DOHH2 (cell line): ENCODE results near the gene ACADS.

ENCODE experiments used
- H3F3A ChIP-seq: fragments of 200-600 bp; sonication (generic), shearing (Covaris generic); 2 replicates; pipeline ENCODE4 v1.6.0; 2016; ENCODE audit warnings: antibody characterized with exemption, mild to moderate bottlenecking; ENCODE audit not compliant: control insufficient read depth, insufficient read depth
- H3K27ac ChIP-seq: fragments of 200-600 bp; sonication (generic); 2 replicates; pipeline ENCODE4 v1.5.1; 2014; ENCODE audit warnings: low read depth, mild to moderate bottlenecking, low read length, moderate library complexity
- H3K27me3 ChIP-seq: fragments of 200-600 bp; sonication (generic); 2 replicates; pipeline ENCODE4 v1.6.1; 2014; ENCODE audit warnings: mild to moderate bottlenecking, low read length, mixed read lengths; ENCODE audit not compliant: control insufficient read depth
- H3K36me3 ChIP-seq: fragments of 200-600 bp; sonication (generic); 2 replicates; pipeline ENCODE4 v1.6.1; 2014; ENCODE audit warnings: mild to moderate bottlenecking, low read length, moderate library complexity, mixed read lengths; ENCODE audit not compliant: control insufficient read depth
- H3K4me1 ChIP-seq: fragments of 200-600 bp; sonication (generic); 2 replicates; pipeline ENCODE4 v1.6.1; 2014; ENCODE audit warnings: mild to moderate bottlenecking, low read length, mixed read lengths; ENCODE audit not compliant: control insufficient read depth
- H3K4me2 ChIP-seq: fragments of 200-600 bp; sonication (generic); 2 replicates; pipeline ENCODE4 v1.6.0; 2014; ENCODE audit warnings: mild to moderate bottlenecking, low read length, moderate library complexity
- H3K4me3 ChIP-seq: fragments of 200-600 bp; sonication (generic); 2 replicates; pipeline ENCODE4 v1.5.1; 2014; ENCODE audit warnings: mild to moderate bottlenecking, low read length, mixed read lengths
- H3K79me2 ChIP-seq: fragments of 200-600 bp; sonication (generic); 2 replicates; pipeline ENCODE4 v1.6.1; 2014; ENCODE audit warnings: mild to moderate bottlenecking, low read length, mixed read lengths; ENCODE audit not compliant: control insufficient read depth
- H3K9me2 ChIP-seq: fragments of 200-600 bp; sonication (generic); replicated peaks from 2 replicates; pipeline ENCODE4 v1.6.1; 2014; ENCODE audit warnings: mild to moderate bottlenecking, low read length, mixed read lengths; ENCODE audit not compliant: control insufficient read depth
- H3K9me3 ChIP-seq: fragments of 200-600 bp; sonication (generic); 2 replicates; pipeline ENCODE4 v1.6.1; 2014; ENCODE audit warnings: antibody characterized with exemption, low read length, mixed read lengths; ENCODE audit not compliant: control insufficient read depth, insufficient read depth
- H4K20me1 ChIP-seq: fragments of 200-600 bp; sonication (generic); 2 replicates; pipeline ENCODE4 v1.6.0; 2014; ENCODE audit warnings: low read depth, mild to moderate bottlenecking, antibody characterized with exemption, low read length, moderate library complexity; ENCODE audit not compliant: control insufficient read depth, insufficient read depth
- EZH2phosphoT487 ChIP-seq: fragments of 200-600 bp; sonication (generic); IDR thresholded peaks from 2 replicates; pipeline ENCODE4 v1.6.1; 2017; ENCODE audit warnings: borderline replicate concordance, mild to moderate bottlenecking, antibody characterized with exemption, low read length, moderate library complexity, mixed read lengths
- TF ChIP-seq, protein P1 (sequence below): fragments of 200-600 bp; sonication (generic); IDR thresholded peaks from one replicate; pipeline ENCODE4 v1.5.1; 2014; ENCODE audit warnings: antibody characterized with exemption, mild to moderate bottlenecking, low read depth, low read length; ENCODE audit not compliant: poor library complexity, severe bottlenecking

ACADS gene

DNA sequence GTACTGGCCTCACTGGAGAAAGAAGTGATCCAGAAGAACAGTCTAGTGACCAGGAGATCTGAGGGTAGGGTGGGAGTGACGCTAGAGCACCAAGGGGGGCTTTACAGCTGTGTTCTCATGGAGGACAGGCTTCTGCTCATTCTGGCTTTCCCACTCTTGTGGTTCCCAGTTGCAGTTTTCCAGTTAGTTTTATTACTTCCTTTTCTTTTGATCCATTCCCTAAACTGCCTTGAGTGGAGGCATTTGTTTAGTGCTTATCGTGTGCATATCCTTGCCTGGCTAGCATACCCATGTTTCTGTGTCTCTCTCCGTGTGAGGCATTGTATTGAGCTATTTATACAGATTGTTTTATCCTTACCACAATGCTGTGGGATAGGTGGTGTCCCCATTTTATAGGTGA is 34.6 kb upstream of the ACADS start:
- H3K27ac ChIP-seq = no peak overlapping the region
- peaks cover 81% of the 10 kb centered on the region for H3K79me2 ChIP-seq
- H3K9me2 ChIP-seq = no peaks in the 10 kb centered on the region
- H3K27me3 ChIP-seq = no peaks in the 10 kb centered on the region
- H3K4me2 ChIP-seq = no peak overlapping the region
- H3K4me3 ChIP-seq = no peak overlapping the region
- peaks cover 77% of the 10 kb centered on the region for H3K36me3 ChIP-seq
- H3K4me1 ChIP-seq = peaks cover 20% of the 10 kb centered on the region
- H4K20me1 ChIP-seq = peaks cover 16% of the 10 kb centered on the region
- peaks cover 1% of the 10 kb centered on the region for H3F3A ChIP-seq
- no peak for TF ChIP-seq EZH2phosphoT487
- TF ChIP-seq, protein P1, sequence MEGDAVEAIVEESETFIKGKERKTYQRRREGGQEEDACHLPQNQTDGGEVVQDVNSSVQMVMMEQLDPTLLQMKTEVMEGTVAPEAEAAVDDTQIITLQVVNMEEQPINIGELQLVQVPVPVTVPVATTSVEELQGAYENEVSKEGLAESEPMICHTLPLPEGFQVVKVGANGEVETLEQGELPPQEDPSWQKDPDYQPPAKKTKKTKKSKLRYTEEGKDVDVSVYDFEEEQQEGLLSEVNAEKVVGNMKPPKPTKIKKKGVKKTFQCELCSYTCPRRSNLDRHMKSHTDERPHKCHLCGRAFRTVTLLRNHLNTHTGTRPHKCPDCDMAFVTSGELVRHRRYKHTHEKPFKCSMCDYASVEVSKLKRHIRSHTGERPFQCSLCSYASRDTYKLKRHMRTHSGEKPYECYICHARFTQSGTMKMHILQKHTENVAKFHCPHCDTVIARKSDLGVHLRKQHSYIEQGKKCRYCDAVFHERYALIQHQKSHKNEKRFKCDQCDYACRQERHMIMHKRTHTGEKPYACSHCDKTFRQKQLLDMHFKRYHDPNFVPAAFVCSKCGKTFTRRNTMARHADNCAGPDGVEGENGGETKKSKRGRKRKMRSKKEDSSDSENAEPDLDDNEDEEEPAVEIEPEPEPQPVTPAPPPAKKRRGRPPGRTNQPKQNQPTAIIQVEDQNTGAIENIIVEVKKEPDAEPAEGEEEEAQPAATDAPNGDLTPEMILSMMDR = no peak
- no peaks in the 10 kb centered on the region for H3K9me3 ChIP-seq

DNA sequence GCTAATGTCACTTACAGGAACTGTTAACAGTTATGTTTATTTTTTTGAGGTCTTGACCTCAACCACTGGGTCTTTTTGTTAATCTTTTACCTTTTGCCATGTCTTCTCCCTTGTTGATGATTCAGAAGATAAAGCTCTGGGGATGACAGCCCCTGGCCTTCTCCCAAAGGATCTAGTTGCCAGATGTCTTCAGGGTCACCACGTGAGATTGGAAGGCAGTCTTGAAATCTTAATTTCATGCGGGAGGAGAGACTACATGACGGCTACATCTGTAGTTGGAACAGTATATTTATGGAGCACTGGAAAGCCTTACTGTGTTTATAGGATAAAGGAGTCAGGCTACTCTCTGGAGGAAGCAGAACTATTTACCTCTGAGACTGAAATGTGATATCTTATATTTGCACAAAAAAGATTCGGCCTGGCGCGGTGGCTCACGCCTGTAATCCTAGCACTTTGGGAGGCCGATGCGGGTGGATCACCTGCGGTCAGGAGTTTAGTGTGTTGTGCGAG is 33.0 kb upstream of the ACADS start:
- H3K4me1 ChIP-seq = peaks cover 21% of the 10 kb centered on the region
- no peak overlapping the region for H3K4me3 ChIP-seq
- no peaks in the 10 kb centered on the region for H3F3A ChIP-seq
- H3K9me2 ChIP-seq = no peaks in the 10 kb centered on the region
- H3K4me2 ChIP-seq = no peak overlapping the region
- H3K9me3 ChIP-seq = no peaks in the 10 kb centered on the region
- peaks cover 75% of the 10 kb centered on the region for H3K79me2 ChIP-seq
- H4K20me1 ChIP-seq = peaks cover 16% of the 10 kb centered on the region
- TF ChIP-seq, protein P1 = no peak
- no peaks in the 10 kb centered on the region for H3K27me3 ChIP-seq
- H3K27ac ChIP-seq = no peak overlapping the region
- peaks cover 88% of the 10 kb centered on the region for H3K36me3 ChIP-seq

DNA sequence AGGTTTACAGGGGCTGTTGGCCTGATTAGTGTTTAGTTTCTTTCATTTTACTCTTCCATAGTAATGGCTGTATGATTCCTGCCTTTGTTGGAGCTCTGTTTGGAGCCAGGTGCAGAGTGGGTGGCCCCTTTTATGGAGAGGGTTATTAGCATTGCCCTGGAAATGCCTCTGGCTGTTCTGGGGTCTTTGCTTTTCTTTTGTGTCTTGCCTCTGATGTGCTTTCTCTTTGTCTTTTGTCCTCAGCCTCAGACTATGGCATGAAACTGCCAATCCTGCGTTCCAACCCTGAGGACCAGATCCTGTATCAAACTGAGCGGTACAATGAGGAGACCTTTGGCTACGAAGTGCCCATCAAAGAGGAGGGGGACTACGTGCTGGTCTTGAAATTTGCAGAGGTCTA is 31.8 kb upstream of the ACADS start:
- H3K27ac ChIP-seq = no peak overlapping the region
- no peaks in the 10 kb centered on the region for H3K9me2 ChIP-seq
- no peak overlapping the region for H3K4me3 ChIP-seq
- H3F3A ChIP-seq = no peaks in the 10 kb centered on the region
- H3K9me3 ChIP-seq = no peaks in the 10 kb centered on the region
- peaks cover 90% of the 10 kb centered on the region for H3K36me3 ChIP-seq
- peaks cover 62% of the 10 kb centered on the region for H3K79me2 ChIP-seq
- peaks cover 6% of the 10 kb centered on the region for H4K20me1 ChIP-seq
- H3K4me1 ChIP-seq = peaks cover 25% of the 10 kb centered on the region
- H3K27me3 ChIP-seq = no peaks in the 10 kb centered on the region
- no peak overlapping the region for H3K4me2 ChIP-seq
- TF ChIP-seq, protein P1 = no peak
- no peak for TF ChIP-seq EZH2phosphoT487

DNA sequence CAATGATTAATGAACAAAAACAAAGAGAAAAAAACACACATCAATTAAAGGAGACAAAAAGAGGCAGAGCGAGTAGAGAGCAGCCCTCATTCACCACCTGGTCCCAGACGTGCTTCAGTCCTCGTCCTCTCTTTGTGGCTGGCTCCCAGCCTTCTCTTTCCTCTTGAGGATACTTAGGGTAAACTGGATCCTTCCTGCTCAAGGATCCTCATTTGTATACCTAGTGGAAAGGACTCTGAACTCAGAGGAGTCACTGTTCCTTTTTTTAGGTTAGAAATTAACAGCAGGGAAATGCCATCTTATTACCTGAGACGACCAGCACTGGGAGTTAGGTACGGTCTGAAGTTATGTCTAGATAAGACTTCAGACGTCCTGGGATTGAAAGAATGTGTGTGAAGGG is 29.0 kb upstream of the ACADS start:
- Histone ChIP-seq H3K4me2 (no peak overlapping the region), H3K4me1 (peaks cover 16% of the 10 kb centered on the region), H3K4me3 (no peak overlapping the region), H3K27ac (no peak overlapping the region), H3K9me3 (no peaks in the 10 kb centered on the region), H3K79me2 (peaks cover 34% of the 10 kb centered on the region), H3K36me3 (peaks cover 96% of the 10 kb centered on the region), H3K27me3 (no peaks in the 10 kb centered on the region), H4K20me1 (no peaks in the 10 kb centered on the region), H3F3A (no peaks in the 10 kb centered on the region), H3K9me2 (no peaks in the 10 kb centered on the region)
- TF ChIP-seq, protein P1 = no peak
- TF ChIP-seq EZH2phosphoT487 = no peak
